WTC11 (cell line): ENCODE results near the gene SYTL2. TPM values are rescaled to one million over a fixed set of nuclear protein-coding genes. Genes with fewer than 3 reads are reported as not detected.
"Not testable (repeated sequence)": the region's sequence is repeated elsewhere in the genome, so short reads cannot be mapped to it uniquely, and the experiment has no call there.

Experiments used
- ATAC-seq: fragments of 200-7000 bp; cut with Tn5 transposase; 2 replicates; pipeline ENCODE4 v1.10.0; 2021; ENCODE audit warnings: mild to moderate bottlenecking, moderate library complexity
- CTCF ChIA-PET: fragments of 300-600 bp; sonication (Branson Sonifier 250); formaldehyde crosslinking; loops from one replicate; lab custom pipeline; 2021; ENCODE audit warnings: antibody characterized with exemption; lab: Charles Lee
- POLR2A ChIA-PET: fragments of 350-600 bp; sonication (Branson Sonifier 250); formaldehyde crosslinking; loops from one replicate; lab custom pipeline; 2021; ENCODE audit warnings: antibody characterized with exemption; lab: Charles Lee
- DNase-seq: peaks from one replicate; pipeline ENCODE4 v3.0.0; 2021; ENCODE audit warnings: low spot score
- H3K27ac Mint-ChIP-seq: 2 replicates; pipeline ENCODE4 v1.8.0; 2021; ENCODE audit warnings: mixed read lengths
- H3K27me3 Mint-ChIP-seq: 2 replicates; pipeline ENCODE4 v1.8.0; 2021; ENCODE audit warnings: low read depth, mild to moderate bottlenecking, moderate library complexity, mixed read lengths
- H3K36me3 Mint-ChIP-seq: 2 replicates; pipeline ENCODE4 v1.8.0; 2021; ENCODE audit warnings: mixed read lengths
- H3K4me1 Mint-ChIP-seq: 2 replicates; pipeline ENCODE4 v1.8.0; 2022; ENCODE audit warnings: mixed read lengths
- H3K4me3 Mint-ChIP-seq: 2 replicates; pipeline ENCODE4 v1.8.0; 2021; ENCODE audit warnings: mild to moderate bottlenecking, moderate library complexity, mixed read lengths
- H3K9me3 Mint-ChIP-seq: 2 replicates; pipeline ENCODE4 v1.8.0; 2021; ENCODE audit warnings: mixed read lengths
- AR ChIP-seq: fragments of 250-450 bp; sonication (Bioruptor Pico); IDR thresholded peaks from 2 replicates; pipeline ENCODE4 v1.9.0; 2021; ENCODE audit warnings: mild to moderate bottlenecking
- ATF3 ChIP-seq: sonication (generic); formaldehyde crosslinking; conservative IDR thresholded peaks from 2 replicates; pipeline ENCODE4 v1.8.1; 2022; ENCODE audit warnings: mild to moderate bottlenecking, missing genetic modification reagents
- E2F4 ChIP-seq: sonication (generic); formaldehyde crosslinking; IDR thresholded peaks from 2 replicates; pipeline ENCODE4 v1.8.1; 2022; ENCODE audit warnings: low read depth, mild to moderate bottlenecking, moderate library complexity, missing genetic modification reagents, borderline replicate concordance
- ELF4 ChIP-seq: sonication (generic); formaldehyde crosslinking; IDR thresholded peaks from 2 replicates; pipeline ENCODE4 v1.8.1; 2022; ENCODE audit warnings: low read depth, mild to moderate bottlenecking, moderate library complexity, missing genetic modification reagents
- EMX1 ChIP-seq: fragments of 250-450 bp; sonication (Bioruptor Pico); IDR thresholded peaks from 2 replicates; pipeline ENCODE4 v1.8.0; 2021; ENCODE audit warnings: mild to moderate bottlenecking
- JUN ChIP-seq: sonication (generic); formaldehyde crosslinking; IDR thresholded peaks from 2 replicates; pipeline ENCODE4 v1.8.0; 2023; ENCODE audit warnings: mild to moderate bottlenecking, missing genetic modification reagents
- MAX ChIP-seq: sonication (generic); formaldehyde crosslinking; IDR thresholded peaks from 2 replicates; pipeline ENCODE4 v1.8.0; 2022; ENCODE audit warnings: mild to moderate bottlenecking, missing genetic modification reagents
- NR1H2 ChIP-seq: sonication (generic); formaldehyde crosslinking; IDR thresholded peaks from 2 replicates; pipeline ENCODE4 v1.9.0; 2021; ENCODE audit warnings: mild to moderate bottlenecking, moderate library complexity, missing genetic modification reagents
- RELA ChIP-seq: sonication (generic); formaldehyde crosslinking; IDR thresholded peaks from 2 replicates; pipeline ENCODE4 v1.8.1; 2022; ENCODE audit warnings: missing genetic modification reagents, mild to moderate bottlenecking, borderline replicate concordance
- TCF7 ChIP-seq: sonication (generic); formaldehyde crosslinking; IDR thresholded peaks from 2 replicates; pipeline ENCODE4 v1.8.0; 2022; ENCODE audit warnings: mild to moderate bottlenecking, low read depth, missing genetic modification reagents, moderate library complexity
- TEAD4 ChIP-seq: sonication (generic); formaldehyde crosslinking; IDR thresholded peaks from 2 replicates; pipeline ENCODE4 v1.8.0; 2022; ENCODE audit warnings: mild to moderate bottlenecking, missing genetic modification reagents
- TP53 ChIP-seq: sonication (generic); formaldehyde crosslinking; IDR thresholded peaks from 2 replicates; pipeline ENCODE4 v1.8.1; 2023; ENCODE audit warnings: mild to moderate bottlenecking, missing genetic modification reagents
- USF2 ChIP-seq: sonication (generic); formaldehyde crosslinking; IDR thresholded peaks from 2 replicates; pipeline ENCODE4 v1.8.1; 2023; ENCODE audit warnings: mild to moderate bottlenecking, missing genetic modification reagents, moderate library complexity
- ZBTB21 ChIP-seq: sonication (generic); formaldehyde crosslinking; IDR thresholded peaks from 2 replicates; pipeline ENCODE4 v1.8.1; 2023; ENCODE audit warnings: mild to moderate bottlenecking, missing genetic modification reagents, borderline replicate concordance
- ZNF263 ChIP-seq: sonication (generic); formaldehyde crosslinking; IDR thresholded peaks from 2 replicates; pipeline ENCODE4 v1.8.1; 2022; ENCODE audit warnings: low read depth, mild to moderate bottlenecking, moderate library complexity, missing genetic modification reagents
- ZNF281 ChIP-seq: sonication (generic); formaldehyde crosslinking; IDR thresholded peaks from 2 replicates; pipeline ENCODE4 v1.8.0; 2023; ENCODE audit warnings: mild to moderate bottlenecking, missing genetic modification reagents
- ZNF512 ChIP-seq: sonication (generic); formaldehyde crosslinking; IDR thresholded peaks from 2 replicates; pipeline ENCODE4 v1.8.1; 2022; ENCODE audit warnings: missing genetic modification reagents, borderline replicate concordance
- ZSCAN18 ChIP-seq: fragments of 250-450 bp; sonication (Bioruptor Pico); IDR thresholded peaks from 2 replicates; pipeline ENCODE4 v2.1.2; 2022; ENCODE audit warnings: mild to moderate bottlenecking, moderate library complexity
- total RNA-seq: library from RNA; stranded (reverse); gene quantifications from 3 replicates; pipeline ENCODE4 v1.2.3, GENCODE V29; 2021

The SYTL2 gene
- total RNA-seq, 1 experiment from 2014 or later: 7.1 TPM

- TF ChIP-seq ZSCAN18 (no peak), ZBTB21 (no peak), ZNF263 (no peak), ELF4 (CRISPR knock-in tag) (no peak), ZNF512 (CRISPR knock-in tag) (no peak), EMX1 (no peak), TP53 (CRISPR knock-in tag) (no peak), RELA (CRISPR knock-in tag) (no peak), NR1H2 (CRISPR knock-in tag) (no peak), TEAD4 (no peak), AR (CRISPR knock-in tag) (no peak), USF2 (CRISPR knock-in tag) (no peak)
Observed at GRCh38 chr11:85844439-85845123, 33.6 kb upstream of the SYTL2 start (continued).

- TF ChIP-seq TCF7 (CRISPR knock-in tag) (no peak), MAX (no peak), E2F4 (CRISPR knock-in tag) (no peak), JUN (CRISPR knock-in tag) (no peak), ZNF281 (no peak), ATF3 (CRISPR knock-in tag) (no peak)
- peaks cover 6% of the 10 kb centered on the region for H3K36me3 Mint-ChIP-seq
- peaks cover 18% of the 10 kb centered on the region for H3K9me3 Mint-ChIP-seq
- ChIA-PET CTCF (interaction anchor here (0.7 kb wide), 1 partner anchor 163 kb away, joined by 3 read pairs; no protein-coding TSS in a partner anchor), POLR2A (no interaction called here)
- ATAC-seq (no peak), DNase-seq (no peak)
- H3K4me1 Mint-ChIP-seq: no peaks in the 10 kb centered on the region
- H3K27me3 Mint-ChIP-seq: no peaks in the 10 kb centered on the region; the same call in 1 of the 2 replicates
- H3K4me3 Mint-ChIP-seq: no peak overlapping the region
- H3K27ac Mint-ChIP-seq: no peak overlapping the region
Observed at GRCh38 chr11:85843929-85844328, 33.0 kb upstream of the SYTL2 start.

- H3K36me3 Mint-ChIP-seq, CTCF ChIA-PET, H3K4me3 Mint-ChIP-seq, H3K9me3 Mint-ChIP-seq, H3K27me3 Mint-ChIP-seq, POLR2A ChIA-PET, H3K27ac Mint-ChIP-seq, H3K4me1 Mint-ChIP-seq, ATAC-seq, DNase-seq: not testable (repeated sequence)
Observed at GRCh38 chr11:85840932-85841331, 30.0 kb upstream of the SYTL2 start.
